Keratinocyte (primary cell): Measurements from ENCODE around the gene HERPUD1.

ENCODE experiments used
- EZH2 ChIP-seq: IDR thresholded peaks from one replicate; pipeline ENCODE4 v1.6.1; 2012; ENCODE audit warnings: inconsistent platforms, mild to moderate bottlenecking, low read length, moderate library complexity
- TF ChIP-seq, protein P1 (sequence below), 3 experiments: IDR thresholded peaks in 1 of 3; conservative IDR thresholded peaks in 1 of 3; optimal IDR thresholded peaks in 1 of 3; 2 replicates in 2 of 3; 3 replicates in 1 of 3; pipeline versions ENCODE3 to v1.5.1; 2011; ENCODE audit warnings: low read length in 3 of 3, mild to moderate bottlenecking in 3 of 3, moderate library complexity in 2 of 3, control low read depth in 1 of 3, inconsistent platforms in 1 of 3; ENCODE audit not compliant: insufficient read depth in 2 of 3; ENCODE audit errors: extremely low read depth in 1 of 3

DNA sequence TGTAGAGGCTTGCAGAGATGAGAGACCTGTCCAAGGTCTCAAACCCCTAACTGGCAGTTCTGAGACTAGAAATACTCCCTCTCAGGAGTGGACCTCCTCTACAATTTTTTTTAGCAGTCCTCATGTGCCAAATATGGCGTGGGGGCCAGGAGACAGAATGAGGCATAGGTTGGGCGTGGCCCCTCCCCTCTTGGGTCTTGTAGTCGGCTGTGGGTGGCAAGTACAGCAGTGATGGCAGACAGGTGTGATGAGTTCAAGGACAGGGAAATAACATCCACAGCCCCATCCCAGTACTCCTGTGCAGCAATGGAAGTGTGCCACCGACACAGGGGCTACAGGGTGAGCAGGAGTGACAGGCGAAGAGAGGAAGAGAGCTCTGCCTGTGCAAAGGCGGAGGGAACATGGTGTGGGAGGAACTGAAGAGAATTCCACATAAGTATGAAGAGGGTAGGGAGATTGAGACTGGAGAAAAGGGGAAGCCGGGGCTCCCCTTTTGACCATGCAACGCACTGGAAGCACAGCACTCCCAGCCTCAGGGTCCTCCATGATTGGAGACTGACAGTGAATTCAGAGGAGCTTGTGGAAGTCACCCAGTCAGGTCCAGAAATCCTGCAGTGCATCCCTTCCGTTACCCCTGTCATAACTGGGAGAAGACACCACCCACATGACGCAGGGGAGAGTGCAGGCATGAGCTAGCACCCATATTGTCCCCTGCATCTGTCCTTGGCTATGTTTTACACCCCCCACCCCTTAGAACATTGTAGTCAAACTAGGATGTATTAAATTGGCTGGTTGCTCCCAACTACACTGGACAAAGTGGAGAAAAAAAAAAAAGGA, 15.0 kb downstream of the HERPUD1 start:
- TF ChIP-seq, protein P1, sequence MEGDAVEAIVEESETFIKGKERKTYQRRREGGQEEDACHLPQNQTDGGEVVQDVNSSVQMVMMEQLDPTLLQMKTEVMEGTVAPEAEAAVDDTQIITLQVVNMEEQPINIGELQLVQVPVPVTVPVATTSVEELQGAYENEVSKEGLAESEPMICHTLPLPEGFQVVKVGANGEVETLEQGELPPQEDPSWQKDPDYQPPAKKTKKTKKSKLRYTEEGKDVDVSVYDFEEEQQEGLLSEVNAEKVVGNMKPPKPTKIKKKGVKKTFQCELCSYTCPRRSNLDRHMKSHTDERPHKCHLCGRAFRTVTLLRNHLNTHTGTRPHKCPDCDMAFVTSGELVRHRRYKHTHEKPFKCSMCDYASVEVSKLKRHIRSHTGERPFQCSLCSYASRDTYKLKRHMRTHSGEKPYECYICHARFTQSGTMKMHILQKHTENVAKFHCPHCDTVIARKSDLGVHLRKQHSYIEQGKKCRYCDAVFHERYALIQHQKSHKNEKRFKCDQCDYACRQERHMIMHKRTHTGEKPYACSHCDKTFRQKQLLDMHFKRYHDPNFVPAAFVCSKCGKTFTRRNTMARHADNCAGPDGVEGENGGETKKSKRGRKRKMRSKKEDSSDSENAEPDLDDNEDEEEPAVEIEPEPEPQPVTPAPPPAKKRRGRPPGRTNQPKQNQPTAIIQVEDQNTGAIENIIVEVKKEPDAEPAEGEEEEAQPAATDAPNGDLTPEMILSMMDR (optimal IDR thresholded peaks at IDR 0.05 in 1 of 3, IDR thresholded peaks at IDR 0.05 in 1 of 3, conservative IDR thresholded peaks at IDR 0.05 in 1 of 3; ENCODE audit: extremely low read depth in 1 of 3, insufficient read depth in 2 of 3, low read length in 3 of 3): no peak
- TF ChIP-seq EZH2: no peak
